Right renal pelvis (tissue), 4 donors: ENCODE results near the gene HOPX. TPM values are rescaled to one million over a fixed set of nuclear protein-coding genes. Genes with fewer than 3 reads are reported as not detected.

Experiments
- polyA plus RNA-seq, 4 donors: library from polyadenylated mRNA; unstranded; fragments of 120-200 nt; gene quantifications; one replicate each; pipeline ENCODE4 v1.2.1, GENCODE V29; 2013; ENCODE audit not compliant: insufficient read length in 4 of 4

HOPX gene
- polyA plus RNA-seq, 4 donors = 13.6 to 18.7 (median 17.1) TPM

Other genes with a start within 250 kb of the HOPX start
- gene PPAT, start 245.7 kb downstream of the HOPX start, polyA plus RNA-seq = 10 to 100 TPM; 25.3 to 30.8 (median 29.2) TPM
- 100 to 1,000 TPM; 112 to 134 (median 131) TPM for gene PAICS, start 245.0 kb downstream of the HOPX start, polyA plus RNA-seq
- 100 to 1,000 TPM; 102 to 130 (median 127) TPM for gene SRP72, start 213.7 kb downstream of the HOPX start, polyA plus RNA-seq
- 1 to 10 TPM in 3 of 4 donors, under 1 TPM in 1; 0.26 to 1.6 (median 1.5) TPM for gene ARL9, start 175.5 kb downstream of the HOPX start, polyA plus RNA-seq
- gene SPINK2, start 140.4 kb upstream of the HOPX start, polyA plus RNA-seq = under 1 TPM in 1 of 4 donors, not detected in 3; 0.17 TPM
- 10 to 100 TPM; 48.2 to 60.2 (median 57.4) TPM for gene REST, start 226.6 kb upstream of the HOPX start, polyA plus RNA-seq